HepG2 (cell line): ENCODE results near the gene ZCCHC24. TPM values are rescaled to one million over a fixed set of nuclear protein-coding genes. Genes with fewer than 3 reads are reported as not detected.

Experiments used
- ATAC-seq: fragments of 200-7000 bp; cut with Tn5 transposase; 3 replicates; pipeline ENCODE4 v1.9.1; 2020; ENCODE audit warnings: mild to moderate bottlenecking, moderate library complexity
- BruUV-seq: library from RNA; stranded (reverse); fragments of 400-500 nt; replicated peaks from 2 replicates; lab custom pipeline; 2021; lab: Mats Ljungman, UMichigan
- CTCF ChIA-PET: fragments of 300-600 bp; formaldehyde crosslinking; extraction: SDS; loops from one replicate; lab custom pipeline; 2021; ENCODE audit warnings: low total read pairs, inconsistent platforms, low intra/inter-chr PET ratio; lab: Yijun Ruan, JAX
- POLR2A ChIA-PET: fragments of 350-600 bp; sonication (Branson Sonifier 250); formaldehyde crosslinking; loops from one replicate; lab custom pipeline; 2020; ENCODE audit warnings: antibody characterized with exemption, inconsistent platforms; lab: Yijun Ruan, JAX
- DNase-seq: peaks from one replicate; pipeline ENCODE4 v3.0.0-alpha.2; 2015; ENCODE audit warnings: low spot score
- FAIRE-seq: peaks from 3 replicates; lab custom pipeline; 2011; peaks lifted over from hg19 to GRCh38; lab: Jason Lieb, UNC
- H2AFZ ChIP-seq: one replicate; pipeline ENCODE4 v1.6.1; 2011; ENCODE audit warnings: low read length, inconsistent platforms
- H3K27ac ChIP-seq: fragments of 300-600 bp; 3 replicates; pipeline ENCODE4 v1.8.0; 2011; ENCODE audit warnings: mixed run types, mild to moderate bottlenecking, mixed read lengths, low read length, inconsistent platforms; ENCODE audit not compliant: insufficient read depth; ENCODE audit errors: extremely low read length
- H3K27me3 ChIP-seq, 2 experiments: fragments of 200-600 bp in 1 of 2; 2 replicates in 1 of 2; 3 replicates in 1 of 2; pipeline versions ENCODE4 v1.6.0 to v1.8.0; 2011; ENCODE audit warnings: low read length in 2 of 2, mild to moderate bottlenecking in 2 of 2, moderate library complexity in 2 of 2, inconsistent platforms in 1 of 2; ENCODE audit not compliant: insufficient read depth in 2 of 2, control insufficient read depth in 1 of 2
- H3K36me3 ChIP-seq, 2 experiments: fragments of 200-600 bp in 1 of 2; replicated peaks in 1 of 2; 2 replicates in 1 of 2; 3 replicates in 1 of 2; pipeline versions ENCODE4 v1.5.1 to v1.8.0; 2011; ENCODE audit warnings: low read length in 2 of 2, inconsistent platforms in 1 of 2; ENCODE audit not compliant: insufficient read depth in 2 of 2, control insufficient read depth in 1 of 2
- H3K4me1 ChIP-seq: 2 replicates; pipeline ENCODE4 v1.5.1; 2012; ENCODE audit warnings: low read length, inconsistent platforms; ENCODE audit not compliant: insufficient read depth
- H3K4me2 ChIP-seq: 2 replicates; pipeline ENCODE4 v1.6.0; 2011; ENCODE audit warnings: low read depth, low read length, inconsistent platforms
- H3K4me3 ChIP-seq, 3 experiments: fragments of 200-600 bp in 1 of 3; sonication (generic), shearing (Covaris generic) in 1 of 3; replicated peaks in 1 of 3; 2 replicates each; pipeline ENCODE4 v1.5.1; 2011 to 2016; ENCODE audit warnings: low read length in 3 of 3, inconsistent platforms in 2 of 3, low read depth in 2 of 3, mild to moderate bottlenecking in 2 of 3, control low read depth in 1 of 3, mixed read lengths in 1 of 3; ENCODE audit not compliant: insufficient read depth in 1 of 3
- H3K79me2 ChIP-seq: one replicate; pipeline ENCODE4 v1.6.1; 2011; ENCODE audit warnings: low read length, inconsistent platforms; ENCODE audit not compliant: insufficient read depth
- H3K9ac ChIP-seq: 2 replicates; pipeline ENCODE4 v1.6.0; 2011; ENCODE audit warnings: mild to moderate bottlenecking, low read depth, low read length, inconsistent platforms; ENCODE audit not compliant: insufficient read depth
- H3K9me3 ChIP-seq: 2 replicates; pipeline ENCODE4 v1.5.1; 2012; ENCODE audit warnings: mild to moderate bottlenecking, low read length
- H4K20me1 ChIP-seq: 2 replicates; pipeline ENCODE4 v1.6.0; 2011; ENCODE audit warnings: inconsistent platforms, mild to moderate bottlenecking, low read length, moderate library complexity; ENCODE audit not compliant: insufficient read depth
- AHDC1 ChIP-seq: sonication (generic); formaldehyde crosslinking; IDR thresholded peaks from 2 replicates; pipeline ENCODE4 v1.5.1; 2020; ENCODE audit warnings: mild to moderate bottlenecking, missing genetic modification reagents, borderline replicate concordance
- CREBL2 ChIP-seq: sonication (generic); formaldehyde crosslinking; IDR thresholded peaks from 2 replicates; pipeline ENCODE4 v1.8.1; 2023; ENCODE audit warnings: missing genetic modification reagents, mild to moderate bottlenecking, borderline replicate concordance
- IKZF1 ChIP-seq: fragments of 450-650 bp; IDR thresholded peaks from 2 replicates; pipeline ENCODE4 v1.7.1; 2016
- PHB2 ChIP-seq: fragments of 450-650 bp; IDR thresholded peaks from 2 replicates; pipeline ENCODE4 v1.6.1; 2018; ENCODE audit not compliant: partially characterized antibody
- RERE ChIP-seq: IDR thresholded peaks from 2 replicates; pipeline ENCODE4 v1.6.1; 2016; ENCODE audit warnings: low read depth, missing genetic modification reagents, missing compliant biosample characterization
- RXRB ChIP-seq: IDR thresholded peaks from 2 replicates; pipeline ENCODE4 v1.6.1; 2016; ENCODE audit warnings: borderline replicate concordance, missing genetic modification reagents, missing compliant biosample characterization
- TOE1 ChIP-seq: sonication (generic); formaldehyde crosslinking; IDR thresholded peaks from 2 replicates; pipeline ENCODE4 v1.4.0; 2020; ENCODE audit warnings: mild to moderate bottlenecking, missing genetic modification reagents
- ZBTB20 ChIP-seq: sonication (generic); formaldehyde crosslinking; IDR thresholded peaks from 2 replicates; pipeline ENCODE4 v1.8.1; 2023; ENCODE audit warnings: missing genetic modification reagents, low read depth, mild to moderate bottlenecking, borderline replicate concordance
- ZNF3 ChIP-seq: IDR thresholded peaks from 2 replicates; pipeline ENCODE4 v1.7.0; 2017; ENCODE audit warnings: inconsistent platforms
- WGBS: methylation state at CpG from one replicate; pipeline ENCODE4 v1.1.6; 2017; ENCODE audit warnings: low lambda C conversion rate; 5-methylcytosine and 5-hydroxymethylcytosine counted together
- in situ Hi-C: cut with HindIII; loops from 2 replicates; pipeline ENCODE4 v1.10.0; 2017; ENCODE audit warnings: low pct_unique_long_range_greater_than_20kb; ENCODE audit not compliant: extremely low pct_ligation_motif_present
- intact Hi-C: fragments of 100-400 bp; cut with micrococcal nuclease; formaldehyde crosslinking; loops from one replicate; pipeline ENCODE4 v1.10.0; 2022; ENCODE audit not compliant: unreplicated experiment
- polyA plus RNA-seq, 8 experiments: library from polyadenylated mRNA; depleted of rRNA in 3 of 8; stranded (reverse) in 7 of 8; unstranded in 1 of 8; fragments of >200 nt; fragmentation: Illumina TruSeq in 4 of 8; extraction: Trizol in 4 of 8; gene quantifications; 2 replicates each; pipeline versions ENCODE4 v1.2.1 to v1.2.3, GENCODE V29; 2011 to 2016; ENCODE audit warnings: low read depth in 4 of 8, missing spikeins in 1 of 8, mixed read lengths in 1 of 8; ENCODE audit not compliant: insufficient read depth in 1 of 8
- total RNA-seq, 5 experiments: library from RNA; depleted of rRNA; stranded (reverse); fragments of >200 nt; fragmentation: Illumina TruSeq; extraction: Trizol; gene quantifications; 2 replicates each; pipeline ENCODE4 v1.2.3, GENCODE V29; 2016; ENCODE audit warnings: low read depth in 1 of 5

Gene ZCCHC24
- total and polyA plus RNA-seq, 2 of the 13 experiments (the other 11 are each of a cell fraction or from before 2014, with no cell fraction given): 3.1 to 7.9 TPM

GRCh38 chr10:79490400-79491142, 45.1 kb upstream of the ZCCHC24 start:
- intact Hi-C loops (no loop called here), in situ Hi-C loops (no loop called here)
- H4K20me1 ChIP-seq: no peaks in the 10 kb centered on the region
- H3K9ac ChIP-seq: no peak overlapping the region
- no peak overlapping the region for H3K4me3 ChIP-seq
- H3K4me2 ChIP-seq: no peak overlapping the region
- H3K79me2 ChIP-seq: no peaks in the 10 kb centered on the region
- no peak for DNase-seq
- H3K27me3 ChIP-seq: peaks cover 0 to 43% of the 10 kb centered on the region in 2 experiments; a peak in 2 of 5 replicates
- H3K36me3 ChIP-seq: no peaks in the 10 kb centered on the region
- WGBS: 35% methylated on average over 8 of the region's 9 CpGs
- H3K4me1 ChIP-seq: no peaks in the 10 kb centered on the region
- POLR2A ChIA-PET: interaction anchor here (0.9 kb wide), 1 partner anchor 111 kb away, joined by 3 read pairs; no protein-coding TSS in a partner anchor
- CTCF ChIA-PET: interaction anchor here (1.6 kb wide), 1 partner anchor 116 kb away, joined by 12 read pairs; no protein-coding TSS in a partner anchor
- H3K27ac ChIP-seq: no peak overlapping the region
- TF ChIP-seq AHDC1 (no peak), PHB2 (no peak), CREBL2 (CRISPR knock-in tag) (no peak), ZNF3 (CRISPR knock-in tag) (no peak), RXRB (CRISPR knock-in tag) (no peak), TOE1 (CRISPR knock-in tag) (no peak), RERE (CRISPR knock-in tag) (no peak), IKZF1 (no peak), ZBTB20 (CRISPR knock-in tag) (no peak)
- no peaks in the 10 kb centered on the region for H3K9me3 ChIP-seq
- FAIRE-seq: no peak
- no TSS peak for BruUV-seq
- ATAC-seq: no peak
- no peak overlapping the region for H2AFZ ChIP-seq
